Measurements from ENCODE around the gene PUSL1. TPM values are rescaled to one million over a fixed set of nuclear protein-coding genes. Genes with fewer than 3 reads are reported as not detected.
A peak's percentile ranks its signal among the peaks of the same experiment; 100 is the strongest.

Gene PUSL1
- total and polyA plus RNA-seq, 2 donors, result 10.0 to 12.5 TPM

- 97% methylated on average over 9 of the region's 9 CpGs for WGBS
- no peak overlapping the region for H3K27ac ChIP-seq (ENCODE audit: low read depth in 1 of 2, low read length in 1 of 2)
- H3K36me3 ChIP-seq (ENCODE audit: control insufficient read depth in 2 of 2, insufficient read depth in 2 of 2, low read length in 1 of 2), result peaks cover 68 to 73% of the 10 kb centered on the region in 2 donors
- peaks cover 0 to 7% of the 10 kb centered on the region in 2 donors for H3K4me1 ChIP-seq (ENCODE audit: control insufficient read depth in 2 of 2, insufficient read depth in 2 of 2, low read length in 2 of 2)
- no peaks in the 10 kb centered on the region for H3K27me3 ChIP-seq (ENCODE audit: control insufficient read depth in 2 of 2, insufficient read depth in 1 of 2, low read length in 1 of 2)
- DNase-seq (ENCODE audit: low read depth in 6 of 9, low spot score in 9 of 9), result no peak
- H3K9me3 ChIP-seq (ENCODE audit: control insufficient read depth in 2 of 2, insufficient read depth in 1 of 2, low read length in 1 of 2), result no peaks in the 10 kb centered on the region
- no peak overlapping the region for H3K4me3 ChIP-seq (ENCODE audit: low read length in 2 of 2)
Measured at GRCh38 chr1:1264026-1264425, 44.4 kb upstream of the PUSL1 start.

- peaks cover 0 to 7% of the 10 kb centered on the region in 2 donors for H3K4me1 ChIP-seq (ENCODE audit: control insufficient read depth in 2 of 2, insufficient read depth in 2 of 2, low read length in 2 of 2)
- H3K36me3 ChIP-seq (ENCODE audit: control insufficient read depth in 2 of 2, insufficient read depth in 2 of 2, low read length in 1 of 2), result peaks cover 64 to 68% of the 10 kb centered on the region in 2 donors
- no peak overlapping the region for H3K4me3 ChIP-seq (ENCODE audit: low read length in 2 of 2)
- WGBS, result 95% methylated on average over 10 of the region's 10 CpGs
- no peak for DNase-seq (ENCODE audit: low read depth in 6 of 9, low spot score in 9 of 9)
- H3K27ac ChIP-seq (ENCODE audit: low read depth in 1 of 2, low read length in 1 of 2), result no peak overlapping the region
- H3K27me3 ChIP-seq (ENCODE audit: control insufficient read depth in 2 of 2, insufficient read depth in 1 of 2, low read length in 1 of 2), result no peaks in the 10 kb centered on the region
- H3K9me3 ChIP-seq (ENCODE audit: control insufficient read depth in 2 of 2, insufficient read depth in 1 of 2, low read length in 1 of 2), result no peaks in the 10 kb centered on the region
Measured at GRCh38 chr1:1264868-1265272, 43.5 kb upstream of the PUSL1 start.

- Histone ChIP-seq H3K36me3 (ENCODE audit: control insufficient read depth in 2 of 2, insufficient read depth in 2 of 2, low read length in 1 of 2) (peaks cover 45 to 59% of the 10 kb centered on the region in 2 donors), H3K27ac (ENCODE audit: low read depth in 1 of 2, low read length in 1 of 2) (no peak overlapping the region), H3K4me3 (ENCODE audit: low read length in 2 of 2) (no peak overlapping the region), H3K9me3 (ENCODE audit: control insufficient read depth in 2 of 2, insufficient read depth in 1 of 2, low read length in 1 of 2) (no peaks in the 10 kb centered on the region), H3K4me1 (ENCODE audit: control insufficient read depth in 2 of 2, insufficient read depth in 2 of 2, low read length in 2 of 2) (peaks cover 14 to 20% of the 10 kb centered on the region in 2 donors), H3K27me3 (ENCODE audit: control insufficient read depth in 2 of 2, insufficient read depth in 1 of 2, low read length in 1 of 2) (no peaks in the 10 kb centered on the region)
- DNase-seq (ENCODE audit: low read depth in 6 of 9, low spot score in 9 of 9), result no peak
- WGBS, result 97% methylated on average over 39 of the region's 39 CpGs
Measured at GRCh38 chr1:1267488-1268283, 40.7 kb upstream of the PUSL1 start.

GRCh38 chr1:1268284-1268682, 40.1 kb upstream of the PUSL1 start:
- Histone ChIP-seq H3K4me1 (ENCODE audit: control insufficient read depth in 2 of 2, insufficient read depth in 2 of 2, low read length in 2 of 2) (peaks cover 16 to 23% of the 10 kb centered on the region in 2 donors), H3K36me3 (ENCODE audit: control insufficient read depth in 2 of 2, insufficient read depth in 2 of 2, low read length in 1 of 2) (peaks cover 39 to 53% of the 10 kb centered on the region in 2 donors), H3K9me3 (ENCODE audit: control insufficient read depth in 2 of 2, insufficient read depth in 1 of 2, low read length in 1 of 2) (no peaks in the 10 kb centered on the region), H3K27ac (ENCODE audit: low read depth in 1 of 2, low read length in 1 of 2) (no peak overlapping the region), H3K27me3 (ENCODE audit: control insufficient read depth in 2 of 2, insufficient read depth in 1 of 2, low read length in 1 of 2) (no peaks in the 10 kb centered on the region), H3K4me3 (ENCODE audit: low read length in 2 of 2) (no peak overlapping the region)
- WGBS, result 98% methylated on average over 13 of the region's 13 CpGs
- DNase-seq (ENCODE audit: low read depth in 6 of 9, low spot score in 9 of 9), result no peak

GRCh38 chr1:1270813-1271212, 37.6 kb upstream of the PUSL1 start:
- WGBS, result 94% methylated on average over 7 of the region's 7 CpGs
- peaks cover 27 to 32% of the 10 kb centered on the region in 2 donors for H3K36me3 ChIP-seq (ENCODE audit: control insufficient read depth in 2 of 2, insufficient read depth in 2 of 2, low read length in 1 of 2)
- no peak for DNase-seq (ENCODE audit: low read depth in 6 of 9, low spot score in 9 of 9)
- no peak overlapping the region for H3K27ac ChIP-seq (ENCODE audit: low read depth in 1 of 2, low read length in 1 of 2)
- peaks cover 23 to 39% of the 10 kb centered on the region in 2 donors for H3K4me1 ChIP-seq (ENCODE audit: control insufficient read depth in 2 of 2, insufficient read depth in 2 of 2, low read length in 2 of 2)
- no peaks in the 10 kb centered on the region for H3K9me3 ChIP-seq (ENCODE audit: control insufficient read depth in 2 of 2, insufficient read depth in 1 of 2, low read length in 1 of 2)
- H3K27me3 ChIP-seq (ENCODE audit: control insufficient read depth in 2 of 2, insufficient read depth in 1 of 2, low read length in 1 of 2), result no peaks in the 10 kb centered on the region
- H3K4me3 ChIP-seq (ENCODE audit: low read length in 2 of 2), result no peak overlapping the region

GRCh38 chr1:1272341-1273208, 35.8 kb upstream of the PUSL1 start:
- 53% methylated on average over 43 of the region's 43 CpGs for WGBS
- H3K27ac ChIP-seq (ENCODE audit: low read depth in 1 of 2, low read length in 1 of 2), result no peak overlapping the region
- peaks cover 23 to 39% of the 10 kb centered on the region in 2 donors for H3K4me1 ChIP-seq (ENCODE audit: control insufficient read depth in 2 of 2, insufficient read depth in 2 of 2, low read length in 2 of 2)
- H3K9me3 ChIP-seq (ENCODE audit: control insufficient read depth in 2 of 2, insufficient read depth in 1 of 2, low read length in 1 of 2), result no peaks in the 10 kb centered on the region
- DNase-seq (ENCODE audit: low read depth in 6 of 9, low spot score in 9 of 9), result peak in 1 of 9 donors; percentile 41
- H3K4me3 ChIP-seq (ENCODE audit: low read length in 2 of 2), result peak overlapping the region; percentile 76 to 95
- H3K27me3 ChIP-seq (ENCODE audit: control insufficient read depth in 2 of 2, insufficient read depth in 1 of 2, low read length in 1 of 2), result no peaks in the 10 kb centered on the region
- H3K36me3 ChIP-seq (ENCODE audit: control insufficient read depth in 2 of 2, insufficient read depth in 2 of 2, low read length in 1 of 2), result peaks cover 17 to 23% of the 10 kb centered on the region in 2 donors

GRCh38 chr1:1273209-1273511, 35.2 kb upstream of the PUSL1 start:
- peaks cover 23 to 39% of the 10 kb centered on the region in 2 donors for H3K4me1 ChIP-seq (ENCODE audit: control insufficient read depth in 2 of 2, insufficient read depth in 2 of 2, low read length in 2 of 2)
- H3K36me3 ChIP-seq (ENCODE audit: control insufficient read depth in 2 of 2, insufficient read depth in 2 of 2, low read length in 1 of 2), result peaks cover 11 to 18% of the 10 kb centered on the region in 2 donors
- no peaks in the 10 kb centered on the region for H3K27me3 ChIP-seq (ENCODE audit: control insufficient read depth in 2 of 2, insufficient read depth in 1 of 2, low read length in 1 of 2)
- no peak for DNase-seq (ENCODE audit: low read depth in 6 of 9, low spot score in 9 of 9)
- H3K4me3 ChIP-seq (ENCODE audit: low read length in 2 of 2), result peak overlapping the region; percentile 76 to 95
- H3K27ac ChIP-seq (ENCODE audit: low read depth in 1 of 2, low read length in 1 of 2), result peak overlapping the region in 1 of 2 donors; percentile 79
- WGBS, result under 1% methylated on average over 31 of the region's 31 CpGs
- no peaks in the 10 kb centered on the region for H3K9me3 ChIP-seq (ENCODE audit: control insufficient read depth in 2 of 2, insufficient read depth in 1 of 2, low read length in 1 of 2)

GRCh38 chr1:1273512-1274298, 34.7 kb upstream of the PUSL1 start, which contains the start of gene UBE2J2:
UBE2J2 (minus strand) TSS chr1:1273854; CDS start chr1:1267992, 5,862 bp downstream.
- peaks cover 23 to 39% of the 10 kb centered on the region in 2 donors for H3K4me1 ChIP-seq (ENCODE audit: control insufficient read depth in 2 of 2, insufficient read depth in 2 of 2, low read length in 2 of 2)
- no peaks in the 10 kb centered on the region for H3K9me3 ChIP-seq (ENCODE audit: control insufficient read depth in 2 of 2, insufficient read depth in 1 of 2, low read length in 1 of 2)
- H3K36me3 ChIP-seq (ENCODE audit: control insufficient read depth in 2 of 2, insufficient read depth in 2 of 2, low read length in 1 of 2), result peaks cover 7 to 15% of the 10 kb centered on the region in 2 donors
- under 1% methylated on average over 105 of the region's 105 CpGs for WGBS
- peak within 1 kb of the TSS; percentile 26 to 79 for H3K27ac ChIP-seq (ENCODE audit: low read depth in 1 of 2, low read length in 1 of 2)
- DNase-seq (ENCODE audit: low read depth in 6 of 9, low spot score in 9 of 9), result peak; percentile 68 to 94 (median 85)
- peak within 1 kb of the TSS; percentile 76 to 95 for H3K4me3 ChIP-seq (ENCODE audit: low read length in 2 of 2)
- H3K27me3 ChIP-seq (ENCODE audit: control insufficient read depth in 2 of 2, insufficient read depth in 1 of 2, low read length in 1 of 2), result no peaks in the 10 kb centered on the region
